HL-60 (cell line): ENCODE measurements around the gene ERBIN.

Source experiments
- CTCF ChIP-seq: IDR thresholded peaks from one replicate; pipeline ENCODE4 v1.5.1; 2011; ENCODE audit warnings: low read length, control low read depth, inconsistent platforms; ENCODE audit not compliant: insufficient read depth
- GABPA ChIP-seq: IDR thresholded peaks from 2 replicates; pipeline ENCODE4 v1.6.1; 2012; ENCODE audit warnings: low read depth
- POLR2AphosphoS5 ChIP-seq: IDR thresholded peaks from 2 replicates; pipeline ENCODE4 v1.6.1; 2012; ENCODE audit warnings: low read depth
- REST ChIP-seq: IDR thresholded peaks from 2 replicates; pipeline ENCODE4 v1.6.1; 2012; ENCODE audit warnings: low read depth; ENCODE audit not compliant: insufficient replicate concordance
- SPI1 ChIP-seq: IDR thresholded peaks from 2 replicates; pipeline ENCODE4 v1.6.1; 2012; ENCODE audit warnings: low read depth, mild to moderate bottlenecking, borderline replicate concordance

GRCh38 chr5:65994117-65994786, 67.9 kb downstream of the ERBIN start:
- TF ChIP-seq GABPA (no peak), CTCF (no peak), POLR2AphosphoS5 (no peak), REST (no peak), SPI1 (no peak)
